OCI-LY7 (cell line): ENCODE results near the gene HIVEP3.

ENCODE experiments used
- EZH2phosphoT487 ChIP-seq: fragments of 200-600 bp; sonication (generic); IDR thresholded peaks from 2 replicates; pipeline ENCODE4 v1.6.1; 2018; ENCODE audit warnings: low read depth, borderline replicate concordance, mild to moderate bottlenecking, mixed run types, antibody characterized with exemption, low read length, moderate library complexity, mixed read lengths
- TF ChIP-seq, protein P1 (sequence below): fragments of 200-600 bp; sonication (generic); conservative IDR thresholded peaks from 2 replicates; pipeline ENCODE4 v1.5.1; 2014; ENCODE audit warnings: mild to moderate bottlenecking, antibody characterized with exemption, low read length, moderate library complexity, mixed read lengths

DNA sequence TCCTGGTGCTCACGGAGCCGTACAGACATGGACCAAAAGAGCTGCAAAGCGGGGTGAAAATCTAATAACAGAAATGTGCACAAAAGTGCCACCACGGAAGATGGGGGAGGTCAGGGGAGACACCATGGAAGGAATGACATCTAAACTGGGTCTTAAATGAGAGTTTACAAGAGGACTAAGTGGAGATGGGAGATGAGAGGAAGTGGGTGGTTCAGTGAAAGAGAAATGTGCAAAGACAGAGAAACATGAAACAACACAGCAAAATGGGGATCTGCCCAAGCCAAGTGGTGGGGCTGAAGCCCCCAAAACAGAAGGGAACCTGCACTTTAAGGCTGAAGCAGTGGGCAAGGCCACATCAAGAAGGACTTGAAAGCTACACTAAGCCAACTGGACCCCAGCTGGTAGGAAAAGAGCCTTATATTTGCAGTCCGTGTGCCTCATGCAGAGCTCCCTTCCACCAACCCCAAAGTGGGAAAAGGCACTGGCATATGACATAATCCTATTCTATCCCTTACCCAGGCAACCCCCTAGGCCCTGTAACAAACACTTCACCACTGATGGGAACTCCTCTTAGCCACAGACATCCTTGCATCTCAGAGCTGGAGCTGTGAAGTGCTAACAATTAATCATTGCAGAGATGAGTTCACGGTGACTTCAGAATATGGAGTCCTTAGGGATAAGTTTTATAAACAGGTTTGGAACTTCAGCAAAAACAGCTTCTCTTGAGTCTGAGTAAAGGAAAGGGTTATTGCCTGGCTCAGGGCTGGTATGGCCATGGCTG lies 235.7 kb downstream of the HIVEP3 start:
- TF ChIP-seq, protein P1, sequence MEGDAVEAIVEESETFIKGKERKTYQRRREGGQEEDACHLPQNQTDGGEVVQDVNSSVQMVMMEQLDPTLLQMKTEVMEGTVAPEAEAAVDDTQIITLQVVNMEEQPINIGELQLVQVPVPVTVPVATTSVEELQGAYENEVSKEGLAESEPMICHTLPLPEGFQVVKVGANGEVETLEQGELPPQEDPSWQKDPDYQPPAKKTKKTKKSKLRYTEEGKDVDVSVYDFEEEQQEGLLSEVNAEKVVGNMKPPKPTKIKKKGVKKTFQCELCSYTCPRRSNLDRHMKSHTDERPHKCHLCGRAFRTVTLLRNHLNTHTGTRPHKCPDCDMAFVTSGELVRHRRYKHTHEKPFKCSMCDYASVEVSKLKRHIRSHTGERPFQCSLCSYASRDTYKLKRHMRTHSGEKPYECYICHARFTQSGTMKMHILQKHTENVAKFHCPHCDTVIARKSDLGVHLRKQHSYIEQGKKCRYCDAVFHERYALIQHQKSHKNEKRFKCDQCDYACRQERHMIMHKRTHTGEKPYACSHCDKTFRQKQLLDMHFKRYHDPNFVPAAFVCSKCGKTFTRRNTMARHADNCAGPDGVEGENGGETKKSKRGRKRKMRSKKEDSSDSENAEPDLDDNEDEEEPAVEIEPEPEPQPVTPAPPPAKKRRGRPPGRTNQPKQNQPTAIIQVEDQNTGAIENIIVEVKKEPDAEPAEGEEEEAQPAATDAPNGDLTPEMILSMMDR = no peak
- no peak for TF ChIP-seq EZH2phosphoT487
